Right renal cortex interstitium (tissue), 3 donors: ENCODE results near the gene APBB2. TPM values are rescaled to one million over a fixed set of nuclear protein-coding genes. Genes with fewer than 3 reads are reported as not detected.

Experiments used
- DNase-seq, 3 donors: peaks; one replicate each; pipeline ENCODE4 v3.0.0-alpha.2; 2013; ENCODE audit warnings: low read depth in 3 of 3, low spot score in 2 of 3
- polyA plus RNA-seq, 3 donors: library from polyadenylated mRNA; unstranded; fragments of 120-200 nt; gene quantifications; one replicate each; pipeline ENCODE4 v1.2.1, GENCODE V29; 2013; ENCODE audit not compliant: insufficient read length in 3 of 3

The APBB2 gene
- polyA plus RNA-seq, 3 donors: 46.8 to 52.3 (median 47.7) TPM

- DNase-seq: no peak
These were observed 409.7 kb downstream of the APBB2 start for GRCh38 chr4:40804598-40804997.

- no peak for DNase-seq
These were observed 414.3 kb downstream of the APBB2 start for GRCh38 chr4:40800064-40800463.

GRCh38 chr4:40789771-40790170 is 424.6 kb downstream of the APBB2 start:
- no peak for DNase-seq

DNA sequence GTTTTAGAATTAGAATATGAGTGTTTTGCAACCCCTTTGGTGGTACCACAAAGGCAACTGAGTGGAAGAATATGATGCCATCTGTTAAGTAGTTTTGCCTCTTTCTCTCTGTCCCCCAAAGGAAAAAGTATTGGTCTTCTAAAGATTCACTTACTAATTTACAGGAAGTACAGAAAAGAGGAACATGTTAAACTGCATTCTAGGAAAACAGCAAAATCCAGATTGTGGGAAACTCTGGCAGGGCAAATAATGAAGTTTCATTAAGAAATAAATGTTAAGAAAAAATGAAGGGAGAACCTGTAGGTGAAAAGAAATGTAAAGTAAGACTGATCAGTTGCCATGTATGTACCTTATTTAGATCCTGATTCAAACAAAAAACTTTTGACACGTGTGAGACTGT is 425.3 kb downstream of the APBB2 start:
- no peak for DNase-seq

DNA sequence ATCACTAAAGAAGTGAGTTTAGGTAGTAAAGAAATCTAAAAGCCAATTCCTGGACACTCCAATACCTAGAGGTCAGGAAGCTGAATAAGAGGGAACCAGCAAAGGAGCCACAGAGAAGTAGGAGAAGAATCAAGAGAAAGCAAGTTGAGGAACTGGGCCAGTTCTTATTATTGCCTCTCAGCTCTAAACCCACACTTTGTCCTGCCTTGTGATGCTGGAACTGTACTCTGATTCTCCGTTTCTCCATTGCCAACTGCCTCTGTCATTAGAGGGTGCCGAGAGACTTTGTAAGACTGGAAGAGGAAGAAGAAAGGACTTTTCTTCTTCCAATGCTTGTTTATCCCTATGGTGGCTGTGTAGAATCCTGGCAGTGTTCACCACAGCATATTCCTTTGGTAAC is 426.0 kb downstream of the APBB2 start:
- DNase-seq: no peak

DNA sequence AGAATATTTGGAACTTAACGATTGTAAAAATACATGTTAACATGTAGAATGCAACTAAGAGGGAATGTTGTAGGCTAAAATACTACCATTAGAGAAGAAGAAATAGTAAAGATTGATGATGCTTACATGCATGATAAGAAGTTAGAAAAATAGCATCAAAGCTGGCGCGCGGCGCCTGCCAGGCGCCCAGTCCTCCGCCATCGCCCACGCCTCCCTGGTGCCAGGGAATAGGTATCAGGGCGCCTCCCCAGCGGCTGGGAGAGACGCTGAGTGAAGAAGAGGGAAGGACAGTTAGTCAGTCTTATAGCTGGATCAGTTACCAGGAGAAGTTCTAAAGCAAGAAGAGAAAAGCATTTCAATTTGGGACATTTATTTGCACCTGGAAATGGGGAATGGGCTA is 428.6 kb downstream of the APBB2 start:
- no peak for DNase-seq

GRCh38 chr4:40782876-40783275 is 431.5 kb downstream of the APBB2 start:
- no peak for DNase-seq

DNA sequence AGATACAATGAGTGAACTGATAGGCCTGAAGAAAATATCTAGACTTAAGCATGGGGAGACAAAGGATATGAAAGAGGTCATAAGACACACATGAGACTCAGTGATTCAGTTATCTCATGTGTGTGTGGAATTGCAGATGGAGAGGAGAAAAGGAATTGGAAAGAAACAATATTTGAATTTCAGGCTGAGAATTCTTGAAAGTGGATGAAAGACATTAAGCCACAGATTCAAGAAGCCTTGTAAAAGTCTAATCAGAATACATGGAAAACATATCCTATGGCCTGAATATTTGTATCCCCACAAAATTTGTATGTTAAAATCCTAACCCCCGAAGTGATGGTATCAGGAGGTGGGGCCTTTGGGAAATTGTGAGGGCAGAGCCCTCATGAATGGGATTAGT is 436.3 kb downstream of the APBB2 start:
- no peak for DNase-seq

- no peak for DNase-seq
These were observed 445.1 kb downstream of the APBB2 start for GRCh38 chr4:40769266-40769665.

DNA sequence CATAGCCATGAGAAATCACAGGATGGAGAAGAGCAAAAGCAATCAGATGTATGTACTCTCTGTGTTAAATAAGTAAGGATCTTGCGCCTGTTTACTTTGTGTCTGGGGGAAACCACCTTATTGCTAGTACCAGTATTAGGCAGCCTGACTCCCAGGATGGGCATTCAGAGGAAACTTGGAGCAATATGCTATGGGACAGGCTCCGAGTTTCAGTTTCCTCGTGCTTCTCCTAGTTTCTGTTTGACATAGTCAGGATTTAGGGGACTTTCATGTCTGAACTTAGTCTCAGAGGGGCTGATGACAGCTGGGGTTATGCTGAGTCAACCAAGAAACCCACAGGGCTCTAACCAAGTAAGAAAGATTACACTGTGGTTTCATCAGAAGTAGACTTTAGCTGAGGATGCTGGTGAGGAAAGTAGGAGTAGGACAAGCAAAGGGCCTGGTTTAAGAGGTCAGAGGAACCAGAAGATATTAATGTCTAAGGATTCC is 451.1 kb downstream of the APBB2 start:
- DNase-seq: no peak

Other genes starting within 250 kb of the APBB2 start
- gene UCHL1, start 42.4 kb upstream of the APBB2 start, polyA plus RNA-seq: 100 to 1,000 TPM; 103 to 119 (median 118) TPM